Neural crest cell (in vitro differentiated cells): ENCODE results near the gene ZSWIM4. TPM values are rescaled to one million over a fixed set of nuclear protein-coding genes. Genes with fewer than 3 reads are reported as not detected.
"Not testable (repeated sequence)": the region's sequence is repeated elsewhere in the genome, so short reads cannot be mapped to it uniquely, and the experiment has no call there.

Experiments
- DNase-seq: peaks from one replicate; pipeline ENCODE4 v3.0.0; 2021; ENCODE audit warnings: low read depth, mixed read lengths, low spot score
- H3K27ac Mint-ChIP-seq: one replicate; pipeline ENCODE4 v1.8.0; 2021; ENCODE audit warnings: mild to moderate bottlenecking, mixed read lengths; ENCODE audit not compliant: unreplicated experiment
- H3K27me3 Mint-ChIP-seq: 2 replicates; pipeline ENCODE4 v1.8.0; 2021; ENCODE audit warnings: low read depth, mild to moderate bottlenecking, mixed read lengths
- H3K36me3 Mint-ChIP-seq: 2 replicates; pipeline ENCODE4 v1.8.0; 2021; ENCODE audit warnings: low read depth, mild to moderate bottlenecking, mixed read lengths
- H3K4me1 Mint-ChIP-seq: 2 replicates; pipeline ENCODE4 v1.8.0; 2021; ENCODE audit warnings: mixed read lengths
- H3K4me3 Mint-ChIP-seq: one replicate; pipeline ENCODE4 v1.8.0; 2021; ENCODE audit warnings: mild to moderate bottlenecking, mixed read lengths
- H3K9me3 Mint-ChIP-seq: 2 replicates; pipeline ENCODE4 v1.8.0; 2021; ENCODE audit warnings: mixed read lengths
- CTCF ChIP-seq: fragments of 200-600 bp; sonication (generic); conservative IDR thresholded peaks from 2 replicates; pipeline ENCODE4 v1.5.0; 2021; ENCODE audit warnings: antibody characterized with exemption, mild to moderate bottlenecking
- total RNA-seq: library from RNA; stranded (reverse); gene quantifications from 2 replicates; pipeline ENCODE4 v1.2.1, GENCODE V29; 2021

Gene ZSWIM4
- total RNA-seq, 1 donor from 2014 or later: 19.9 TPM

GRCh38 chr19:13770013-13770635 is 25.1 kb upstream of the ZSWIM4 start:
- no peak for TF ChIP-seq CTCF
- no peaks in the 10 kb centered on the region for H3K9me3 Mint-ChIP-seq
- peaks cover 14% of the 10 kb centered on the region for H3K4me1 Mint-ChIP-seq
- no peak for DNase-seq
- peaks cover 4% of the 10 kb centered on the region for H3K36me3 Mint-ChIP-seq
- H3K27ac Mint-ChIP-seq: no peak overlapping the region
- no peaks in the 10 kb centered on the region for H3K27me3 Mint-ChIP-seq
- H3K4me3 Mint-ChIP-seq: no peak overlapping the region

GRCh38 chr19:13774217-13775191 is 20.7 kb upstream of the ZSWIM4 start, which contains the start of gene C19orf53:
Gene C19orf53, plus strand, starts transcription at chr19:13774456. Its CDS starts 22 bp downstream, at chr19:13774478.
- Mint-ChIP-seq H3K9me3 (no peaks in the 10 kb centered on the region), H3K4me3 (peak within 1 kb of the TSS; percentile 98), H3K36me3 (peaks cover 12% of the 10 kb centered on the region), H3K27me3 (no peaks in the 10 kb centered on the region), H3K4me1 (peaks cover 22% of the 10 kb centered on the region), H3K27ac (peak within 1 kb of the TSS; percentile 91)
- DNase-seq: peak; percentile 86
- TF ChIP-seq CTCF: no peak

GRCh38 chr19:13778398-13778797 is 16.8 kb upstream of the ZSWIM4 start:
- Mint-ChIP-seq H3K36me3 (peaks cover 8% of the 10 kb centered on the region), H3K4me3 (peak overlapping the region; percentile 16), H3K9me3 (no peaks in the 10 kb centered on the region), H3K27me3 (no peaks in the 10 kb centered on the region), H3K27ac (no peak overlapping the region), H3K4me1 (peaks cover 38% of the 10 kb centered on the region)
- DNase-seq: no peak
- TF ChIP-seq CTCF: no peak

GRCh38 chr19:13778847-13779246 is 16.4 kb upstream of the ZSWIM4 start:
- H3K4me1 Mint-ChIP-seq: peaks cover 41% of the 10 kb centered on the region
- H3K4me3 Mint-ChIP-seq: peak overlapping the region; percentile 16
- no peaks in the 10 kb centered on the region for H3K27me3 Mint-ChIP-seq
- peaks cover 8% of the 10 kb centered on the region for H3K36me3 Mint-ChIP-seq
- DNase-seq: no peak
- no peaks in the 10 kb centered on the region for H3K9me3 Mint-ChIP-seq
- H3K27ac Mint-ChIP-seq: no peak overlapping the region
- no peak for TF ChIP-seq CTCF

- not testable (repeated sequence) for DNase-seq, H3K9me3 Mint-ChIP-seq, H3K36me3 Mint-ChIP-seq, H3K4me3 Mint-ChIP-seq, H3K27ac Mint-ChIP-seq, H3K27me3 Mint-ChIP-seq
- peaks cover 35% of the 10 kb centered on the region for H3K4me1 Mint-ChIP-seq
Observed at GRCh38 chr19:13779794-13780193, 15.4 kb upstream of the ZSWIM4 start.

- H3K4me1 Mint-ChIP-seq: peaks cover 22% of the 10 kb centered on the region
- no peak overlapping the region for H3K27ac Mint-ChIP-seq
- no peak for TF ChIP-seq CTCF
- no peaks in the 10 kb centered on the region for H3K9me3 Mint-ChIP-seq
- H3K36me3 Mint-ChIP-seq: peaks cover 8% of the 10 kb centered on the region
- peak overlapping the region; percentile 47 for H3K4me3 Mint-ChIP-seq
- H3K27me3 Mint-ChIP-seq: peaks cover 3% of the 10 kb centered on the region
- DNase-seq: peak; percentile 58
Observed at GRCh38 chr19:13781547-13781946, 13.7 kb upstream of the ZSWIM4 start.
